Activated T-cell treated with anti-CD3 and anti-CD28 coated beads for 48 hours (primary cell): ENCODE results near the gene EXOC6B.

Source experiments
- DNase-seq: peaks from one replicate; pipeline ENCODE4 v3.0.0-alpha.2; 2020; ENCODE audit warnings: low read depth

The EXOC6B gene

DNA sequence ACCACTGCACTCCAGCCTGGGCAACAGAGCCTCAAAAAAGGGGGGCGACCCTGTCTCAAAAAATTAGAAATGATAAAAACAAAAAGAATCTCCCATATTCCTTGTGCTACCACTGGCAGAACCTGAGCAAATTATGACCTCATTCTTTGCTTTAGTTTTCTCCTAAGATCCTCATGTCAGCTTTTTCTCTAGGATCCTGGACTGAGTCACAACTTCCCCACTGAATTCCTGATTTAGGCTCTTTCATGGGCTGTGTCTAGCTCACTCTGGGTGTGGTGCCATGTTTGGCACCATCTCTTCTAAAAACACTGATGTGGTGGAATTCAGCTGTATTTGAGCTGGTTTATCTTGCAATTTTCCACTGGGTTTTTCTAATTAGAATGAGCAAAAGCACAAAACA, 37.1 kb downstream of the EXOC6B start:
- DNase-seq: no peak

DNA sequence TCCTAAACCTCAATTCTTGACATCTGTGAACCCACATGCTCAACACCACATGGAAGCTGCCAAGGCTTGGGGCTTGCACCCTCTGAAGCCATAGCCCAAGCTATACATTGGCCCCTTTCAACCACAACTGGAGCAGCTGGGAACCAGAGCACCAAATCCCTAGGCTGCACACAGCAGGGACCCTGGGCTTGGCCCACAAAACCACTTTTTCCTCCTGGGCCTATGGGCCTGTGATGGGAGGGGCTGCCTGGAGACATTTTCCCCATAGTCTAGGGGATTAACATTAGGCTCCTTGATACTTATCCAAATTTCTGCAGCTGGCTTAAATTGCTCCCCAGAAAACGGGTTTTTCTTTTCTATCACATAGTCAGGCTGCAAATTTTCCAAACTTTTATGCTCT, 40.3 kb downstream of the EXOC6B start:
- DNase-seq: no peak

DNA sequence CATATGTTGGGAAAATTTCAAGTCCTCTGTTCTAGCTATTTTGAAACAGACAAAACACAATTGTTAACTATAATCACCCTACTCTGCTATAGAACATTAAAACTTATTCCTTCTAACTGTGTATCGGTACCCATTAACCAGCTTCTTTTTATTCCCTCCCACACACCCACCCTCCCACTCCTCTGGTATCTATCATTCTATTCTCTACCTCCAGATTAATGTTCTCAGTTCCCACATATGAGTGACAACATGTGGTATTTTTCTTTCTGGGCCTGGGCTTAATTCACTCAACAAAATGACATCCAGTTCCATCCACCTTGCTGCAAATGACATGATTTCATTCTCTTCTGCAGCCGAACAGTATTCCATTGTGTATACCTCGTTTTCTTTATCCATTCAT, 43.3 kb downstream of the EXOC6B start:
- no peak for DNase-seq

DNA sequence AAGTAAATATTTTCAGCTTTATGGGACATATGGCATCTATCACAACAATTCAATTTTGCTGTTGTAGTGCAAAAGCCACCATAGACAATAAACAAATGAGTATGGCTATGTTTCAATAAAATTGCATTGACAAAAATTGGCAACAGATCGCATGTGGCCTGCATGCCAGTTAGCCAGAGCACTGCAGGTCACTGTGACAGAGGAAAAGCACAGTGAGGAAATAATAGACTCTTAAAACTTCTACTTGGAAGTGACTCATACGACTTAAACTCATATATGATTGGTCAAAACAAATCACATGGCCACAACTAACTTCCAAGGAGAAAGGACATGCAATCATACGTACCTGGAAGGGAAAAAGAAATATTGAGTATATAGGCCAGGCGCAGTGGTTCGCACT, 44.4 kb downstream of the EXOC6B start:
- DNase-seq: no peak

DNA sequence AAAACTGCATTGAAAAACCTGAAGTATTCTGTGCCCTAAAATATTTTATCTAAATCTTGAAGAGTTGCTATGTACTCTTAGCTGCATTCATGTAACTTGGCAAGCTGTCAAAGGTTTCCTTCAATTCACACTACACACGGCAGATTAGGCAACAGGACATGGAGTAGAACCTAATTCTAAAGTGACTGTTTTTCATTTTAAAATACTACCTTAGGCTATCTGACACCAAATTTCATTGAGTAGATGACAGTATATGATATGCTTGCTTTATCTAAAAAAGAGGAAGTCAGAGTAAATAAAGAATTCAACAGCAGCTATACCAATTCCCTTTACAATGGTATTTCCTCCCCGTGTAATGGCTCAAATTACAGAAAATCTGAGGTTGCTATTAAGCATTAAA, 45.4 kb downstream of the EXOC6B start:
- no peak for DNase-seq

DNA sequence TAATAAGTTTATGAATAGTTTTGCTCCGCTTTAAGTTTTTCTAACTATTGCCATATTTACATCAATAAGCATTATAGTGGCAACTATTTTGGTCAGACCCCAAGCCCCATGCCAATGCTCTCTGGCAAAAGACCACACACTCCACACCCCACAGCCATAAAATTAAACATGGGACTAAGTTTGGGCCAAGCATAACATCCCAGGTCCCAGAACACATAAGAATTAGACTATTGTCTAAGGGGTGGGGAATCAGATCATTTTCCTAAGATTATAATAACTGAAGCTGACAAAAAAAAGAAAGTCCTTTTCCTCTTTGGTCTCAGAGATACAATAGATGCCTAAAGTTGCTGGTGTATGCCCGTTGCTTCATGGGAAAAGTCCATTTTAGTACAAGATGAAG, 46.3 kb downstream of the EXOC6B start:
- DNase-seq: no peak

DNA sequence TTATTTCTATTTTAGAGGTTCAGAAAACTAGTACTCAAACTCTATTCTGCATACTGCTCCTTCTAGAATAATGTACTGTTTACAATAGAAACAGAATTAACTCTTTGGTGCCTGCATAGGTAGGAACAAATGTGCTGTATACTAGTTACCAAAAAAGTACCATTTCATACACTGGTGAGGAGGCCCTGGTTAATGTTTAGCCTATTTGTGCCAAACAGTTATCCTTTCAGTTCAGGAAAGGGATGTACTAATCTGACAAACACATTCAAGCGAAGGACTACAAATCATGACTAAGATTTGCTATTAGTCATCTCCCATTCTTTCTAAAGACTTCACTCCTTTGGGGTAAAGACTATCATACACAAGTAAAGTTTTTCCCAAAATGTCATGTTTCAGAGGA, 47.4 kb downstream of the EXOC6B start:
- DNase-seq: no peak

DNA sequence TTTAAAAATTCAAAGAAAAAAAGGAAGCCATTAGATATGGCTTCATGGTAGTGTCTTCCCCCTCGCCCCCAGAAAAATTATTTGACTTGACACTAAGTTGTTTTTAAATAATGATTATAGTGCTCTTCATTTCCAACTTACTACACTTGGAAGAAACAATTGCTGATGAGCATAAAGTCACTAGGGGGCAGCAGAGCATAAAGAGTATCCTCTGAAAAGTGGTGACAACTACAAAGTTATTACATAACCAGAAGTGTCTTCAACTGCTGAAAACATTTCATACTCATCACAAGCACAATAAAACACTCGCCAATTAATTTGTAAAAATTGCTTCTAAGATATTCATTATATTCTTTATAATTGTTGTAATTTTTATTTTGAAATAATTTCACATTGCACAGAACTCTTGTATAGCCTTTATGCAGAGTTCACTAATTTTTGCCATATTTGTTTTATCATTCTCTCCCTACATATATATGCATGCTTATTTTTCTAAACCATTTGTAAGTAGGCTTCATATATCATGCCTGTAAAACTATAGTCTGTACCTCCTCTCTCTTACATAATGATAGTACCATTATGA, 54.9 kb downstream of the EXOC6B start:
- DNase-seq: peak; percentile 11

DNA sequence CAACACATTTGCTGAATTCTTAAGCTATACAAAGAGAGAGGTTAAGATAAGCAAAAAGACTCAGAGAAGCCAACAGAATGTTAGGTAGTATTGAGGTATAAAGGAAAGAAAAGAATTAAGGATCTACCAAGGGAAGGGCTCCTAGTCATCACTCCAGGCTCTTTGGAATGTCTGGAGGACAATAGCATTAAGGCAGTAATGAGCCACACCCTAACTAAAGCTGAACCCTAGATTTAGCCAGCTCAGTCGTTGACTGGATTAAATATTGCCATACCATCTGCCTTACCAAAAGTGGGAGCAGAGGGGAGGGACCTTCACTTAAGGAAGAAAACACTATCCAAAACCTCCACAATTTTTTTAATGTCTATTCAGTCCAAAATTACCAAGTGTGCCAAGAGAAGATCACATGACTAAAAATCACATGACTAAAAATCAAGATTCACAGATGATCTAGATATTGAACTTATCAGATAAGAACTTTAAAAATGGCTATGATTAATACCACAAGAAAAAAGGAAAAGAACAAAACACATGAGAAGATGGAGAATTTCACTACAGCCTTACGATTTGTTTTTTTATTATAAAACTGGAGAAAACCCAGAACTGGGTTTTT, 59.7 kb downstream of the EXOC6B start:
- DNase-seq: no peak

DNA sequence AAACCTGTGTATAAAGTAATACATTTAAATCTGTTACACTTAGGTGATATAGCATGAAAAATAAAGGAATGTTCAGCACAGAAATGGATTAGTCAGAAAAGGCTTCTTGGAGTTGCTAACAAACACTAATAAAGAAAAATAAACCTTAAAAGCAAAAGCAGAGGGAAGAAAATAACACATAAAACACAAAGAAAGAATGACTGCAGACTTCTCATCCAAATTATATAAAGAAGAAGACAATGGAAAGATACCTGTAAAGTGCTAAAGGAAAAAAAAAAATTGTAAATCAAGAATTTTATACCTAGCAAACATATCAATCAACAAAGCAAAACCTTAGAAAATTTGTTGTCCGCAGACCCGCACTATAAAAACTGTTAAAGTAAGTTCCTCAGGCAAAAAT, 63.6 kb downstream of the EXOC6B start:
- no peak for DNase-seq

DNA sequence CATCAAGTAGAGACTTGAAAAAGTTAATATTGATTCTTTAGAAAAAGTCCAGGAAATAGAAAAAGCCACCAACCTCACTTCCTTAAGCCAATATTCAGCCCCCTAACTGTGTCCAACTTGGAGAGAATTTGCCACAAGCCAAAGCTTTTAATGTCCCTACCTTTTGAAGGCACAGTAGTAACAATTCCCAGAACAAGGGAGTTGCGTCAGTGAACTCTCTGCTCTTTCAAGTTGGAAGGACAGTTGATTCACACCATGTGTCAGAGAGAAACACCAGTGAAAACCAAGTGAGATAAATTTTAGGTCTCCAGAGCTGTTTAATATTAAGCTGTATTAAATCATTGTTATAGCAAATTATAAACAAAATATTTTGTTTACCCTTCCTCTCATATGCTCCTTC, 66.1 kb downstream of the EXOC6B start:
- DNase-seq: no peak

DNA sequence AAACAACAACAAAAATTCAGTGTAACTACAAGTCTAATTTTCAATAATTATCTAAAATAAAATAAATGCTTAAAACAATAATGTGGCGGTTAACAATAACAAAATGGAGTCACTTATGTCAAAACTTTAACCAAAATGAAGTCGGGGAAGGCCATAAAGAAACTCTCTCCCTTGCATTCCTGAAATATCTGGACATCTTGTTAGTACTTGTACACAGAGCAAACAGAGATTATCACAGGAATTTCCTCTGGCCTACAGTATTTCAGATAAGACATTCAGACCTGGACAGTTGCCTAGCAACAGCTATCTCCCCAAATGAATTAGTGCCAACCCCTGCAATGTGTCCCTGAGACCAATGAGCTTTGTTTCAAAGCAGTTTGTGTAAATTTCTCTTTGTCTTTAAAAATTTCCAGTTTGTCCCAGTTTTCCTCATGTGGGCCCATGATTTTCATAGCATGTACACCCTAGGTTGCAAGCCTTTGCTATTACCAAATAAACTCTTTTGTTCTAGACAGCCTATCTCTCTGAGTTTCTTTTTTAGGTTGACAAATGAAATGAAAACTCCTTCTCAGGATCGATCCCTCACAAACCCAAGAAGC, 68.6 kb downstream of the EXOC6B start:
- no peak for DNase-seq

DNA sequence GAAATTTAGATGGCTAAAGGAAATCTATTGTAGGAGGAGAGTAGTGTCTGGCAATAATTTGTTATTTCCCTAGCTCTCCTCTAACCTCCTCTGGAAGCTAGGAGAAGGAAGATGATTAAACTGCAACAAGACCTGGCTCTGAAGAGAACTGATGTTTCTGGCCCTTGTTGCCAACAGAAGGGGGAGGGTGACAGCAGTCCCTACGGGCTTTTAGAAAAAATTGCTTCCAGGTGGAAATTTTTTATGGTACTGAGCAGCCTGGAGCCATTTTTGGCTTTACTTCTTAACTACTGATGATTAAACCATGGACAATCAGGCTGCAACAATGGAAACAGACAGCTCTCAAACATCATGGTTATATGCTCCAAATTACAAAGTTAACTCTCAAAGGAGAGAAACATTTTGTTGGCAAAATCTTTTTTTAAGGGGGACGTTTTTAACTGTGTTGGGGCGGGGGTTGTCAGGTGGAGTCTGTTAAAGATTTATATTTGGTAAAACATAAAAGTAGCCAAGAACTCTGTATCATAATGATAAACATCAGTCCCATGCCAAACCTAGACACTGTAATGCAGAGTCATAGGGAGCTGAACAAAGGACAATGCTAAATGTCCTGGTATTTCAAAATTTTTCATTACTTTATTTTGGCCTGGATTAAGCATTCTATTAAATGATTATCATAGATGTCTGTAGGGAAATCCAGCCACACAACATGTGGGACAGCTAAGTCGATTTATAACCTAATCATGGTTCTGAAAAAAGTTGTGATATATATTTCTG, 70.0 kb downstream of the EXOC6B start:
- DNase-seq: no peak

DNA sequence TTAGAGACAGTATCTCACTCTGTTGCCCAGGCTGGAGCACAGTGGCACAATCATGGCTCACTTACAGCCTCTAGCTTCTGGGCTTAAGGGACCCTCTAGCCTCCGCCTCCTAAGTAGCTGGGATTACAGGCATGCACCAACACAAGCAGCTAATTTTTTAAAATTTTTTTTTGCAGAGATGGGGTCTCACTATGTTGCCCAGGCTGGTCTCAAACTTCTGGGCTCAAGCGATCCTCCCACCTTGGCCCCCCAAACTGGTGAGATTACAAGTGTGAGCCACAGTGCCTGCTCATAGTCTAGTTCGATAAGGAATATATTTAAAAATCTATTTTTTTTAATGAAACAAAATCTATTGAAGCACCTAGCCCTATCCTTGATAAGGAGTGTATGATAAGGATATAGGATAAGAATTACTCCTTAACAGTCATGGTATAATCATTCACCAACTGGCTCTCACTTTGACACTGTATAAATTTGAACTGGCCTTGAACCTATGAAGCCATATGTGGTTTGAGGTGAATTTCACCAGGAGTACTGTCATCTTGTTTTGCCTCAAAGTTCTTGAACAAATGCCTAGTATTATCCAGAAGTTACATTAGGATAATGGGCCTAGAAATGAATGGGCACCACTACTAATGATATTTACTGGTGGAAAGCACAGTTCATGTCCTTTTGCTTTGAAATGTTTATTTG, 71.1 kb downstream of the EXOC6B start:
- DNase-seq: no peak

DNA sequence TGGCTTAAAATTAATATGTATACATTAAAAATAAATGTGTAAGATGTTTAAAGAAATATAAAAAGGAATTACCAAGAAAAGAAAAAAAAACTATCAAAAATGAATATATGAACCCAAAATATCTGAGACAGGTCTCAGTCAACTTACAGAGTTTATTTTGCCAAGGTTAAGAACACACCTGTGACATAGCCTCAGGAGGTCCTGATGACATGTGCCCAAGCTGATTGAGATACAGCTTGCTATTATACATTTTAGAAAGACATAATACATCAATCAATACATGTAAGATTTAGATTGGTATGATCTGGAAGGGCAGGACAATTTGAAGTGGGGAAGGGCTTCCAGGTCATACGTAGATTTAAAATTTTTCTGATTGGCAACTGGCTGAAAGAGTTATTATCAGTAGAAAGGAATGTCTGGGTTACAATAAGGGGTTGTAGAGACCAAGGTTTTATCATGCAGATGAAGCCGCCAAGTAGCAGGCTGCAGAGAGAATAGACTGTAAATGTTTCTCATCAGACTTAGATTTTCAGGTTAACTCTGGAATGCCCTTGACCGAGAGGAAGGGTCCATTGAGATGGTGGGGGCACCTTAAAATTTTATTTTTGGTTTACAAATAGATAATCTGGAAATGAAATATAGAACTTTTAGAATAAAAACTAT, 74.7 kb downstream of the EXOC6B start:
- no peak for DNase-seq

DNA sequence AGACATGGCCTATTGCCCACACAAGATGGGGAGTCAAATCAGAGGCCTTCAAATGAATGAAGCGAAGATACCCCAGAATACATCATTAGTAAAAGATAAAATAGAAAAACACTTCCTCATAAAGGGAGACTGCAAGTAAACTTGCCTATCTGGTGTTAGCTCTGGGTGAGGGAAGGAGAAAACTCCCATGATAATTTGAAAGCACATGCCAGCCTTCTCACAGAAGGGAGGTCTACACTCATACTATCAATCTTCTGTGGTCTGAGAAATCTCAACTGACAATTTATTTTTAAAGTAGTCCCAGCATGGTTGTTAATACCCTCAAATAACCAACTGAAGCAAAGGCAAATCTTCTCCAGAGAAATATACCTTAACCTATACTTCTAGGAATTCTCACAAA, 75.4 kb downstream of the EXOC6B start:
- DNase-seq: no peak

DNA sequence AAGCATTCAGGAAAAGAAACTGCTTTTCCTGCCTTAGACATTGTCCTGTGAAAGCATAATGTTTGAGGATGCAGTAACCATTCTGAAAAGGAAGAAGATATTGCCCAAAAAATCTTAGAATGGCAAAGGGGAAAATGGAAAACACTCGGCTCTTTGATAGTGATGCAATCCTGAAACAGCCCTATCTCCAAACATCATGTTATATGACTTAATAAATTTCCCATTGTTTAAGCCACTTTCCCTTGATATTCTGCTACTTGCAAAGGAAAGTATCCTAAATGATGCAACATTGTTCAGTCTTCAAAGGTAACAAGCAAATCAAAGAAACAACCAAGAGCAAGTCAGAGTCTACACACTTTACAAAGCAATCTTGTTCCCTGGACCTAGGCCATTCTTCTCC, 78.5 kb downstream of the EXOC6B start:
- DNase-seq: no peak

DNA sequence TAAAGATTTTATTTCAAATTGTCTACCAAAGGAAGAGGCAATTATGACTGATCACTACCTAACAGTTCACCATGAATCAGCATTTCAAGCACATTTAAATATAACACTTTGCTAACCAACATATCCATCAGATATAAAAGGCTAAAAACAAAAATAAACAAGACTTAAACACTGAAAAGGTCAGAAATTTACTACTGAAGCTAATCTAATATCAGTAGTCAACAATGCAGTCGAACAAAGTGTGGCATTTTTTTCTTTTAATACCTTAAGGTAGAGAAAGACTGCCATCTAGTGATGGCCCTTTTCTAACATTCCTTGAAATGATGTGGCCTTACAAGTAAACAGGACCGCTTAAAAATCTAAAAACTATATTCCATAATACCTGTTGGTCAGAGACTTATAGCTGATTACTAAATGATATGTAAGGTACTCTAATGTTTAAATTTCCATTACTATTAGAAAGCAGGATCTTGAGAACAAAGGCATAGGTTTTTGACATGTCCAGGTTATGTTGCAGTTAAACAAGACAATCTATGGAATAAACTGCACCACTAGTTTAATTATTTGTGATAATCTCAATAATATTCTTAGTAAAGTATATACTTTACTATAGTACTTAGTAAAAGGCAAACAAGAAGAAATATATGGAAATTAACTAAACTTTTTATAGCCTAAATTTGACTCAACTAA, 80.0 kb downstream of the EXOC6B start:
- DNase-seq: no peak

DNA sequence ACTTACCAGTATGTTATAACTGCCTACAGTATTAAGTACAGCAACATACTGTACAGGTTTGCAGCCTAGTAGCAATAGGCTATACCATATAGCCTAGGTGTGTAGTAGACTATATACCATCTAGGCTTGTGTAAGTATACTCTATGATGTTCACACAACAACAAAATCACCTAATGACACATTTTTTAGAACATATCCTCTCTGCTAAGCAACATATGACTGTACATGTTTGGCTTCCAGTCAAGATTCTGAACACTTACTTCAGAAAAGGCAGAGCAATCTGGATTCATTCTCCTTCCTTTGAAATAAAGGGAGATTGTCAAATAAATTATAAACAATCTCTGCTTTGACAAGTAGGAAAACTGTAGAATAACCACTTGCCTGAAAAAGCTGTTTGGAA, 81.8 kb downstream of the EXOC6B start:
- no peak for DNase-seq

DNA sequence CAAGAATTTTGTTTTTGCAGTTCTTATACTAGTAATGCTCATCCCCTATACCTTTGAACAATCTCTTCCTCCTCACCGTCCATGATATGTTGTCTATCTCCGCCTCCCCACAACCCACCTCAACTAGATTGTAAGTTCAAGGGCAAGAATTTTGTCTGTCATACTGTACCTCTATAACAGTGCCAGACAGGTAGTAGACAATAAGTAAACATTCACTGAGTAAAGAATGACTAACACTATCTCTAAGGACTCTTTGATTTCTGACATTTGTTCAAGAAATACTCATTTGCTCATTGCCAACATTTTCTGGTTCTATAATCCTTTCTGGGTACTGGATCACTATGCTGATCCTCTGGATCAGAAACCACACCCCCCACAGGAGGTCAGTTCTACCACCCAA, 82.4 kb downstream of the EXOC6B start:
- DNase-seq: no peak

DNA sequence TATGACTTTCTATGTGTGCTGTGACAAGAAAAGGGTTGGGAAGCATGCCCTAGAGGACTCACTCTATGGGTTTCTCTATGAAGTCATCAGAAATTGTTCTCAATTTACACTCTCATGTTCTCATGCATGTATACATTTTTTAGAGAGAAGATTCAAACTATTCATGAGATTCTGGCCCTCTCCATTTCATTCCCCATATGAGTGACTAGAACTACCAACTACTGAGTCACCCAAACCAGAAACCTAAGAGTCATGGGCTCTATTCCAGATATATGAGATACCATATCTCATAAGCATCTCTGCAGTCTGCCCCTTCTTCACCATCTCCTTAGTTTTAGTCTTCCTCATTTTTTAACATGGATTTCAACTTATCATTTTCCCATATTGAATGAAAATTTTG, 87.7 kb downstream of the EXOC6B start:
- DNase-seq: no peak

DNA sequence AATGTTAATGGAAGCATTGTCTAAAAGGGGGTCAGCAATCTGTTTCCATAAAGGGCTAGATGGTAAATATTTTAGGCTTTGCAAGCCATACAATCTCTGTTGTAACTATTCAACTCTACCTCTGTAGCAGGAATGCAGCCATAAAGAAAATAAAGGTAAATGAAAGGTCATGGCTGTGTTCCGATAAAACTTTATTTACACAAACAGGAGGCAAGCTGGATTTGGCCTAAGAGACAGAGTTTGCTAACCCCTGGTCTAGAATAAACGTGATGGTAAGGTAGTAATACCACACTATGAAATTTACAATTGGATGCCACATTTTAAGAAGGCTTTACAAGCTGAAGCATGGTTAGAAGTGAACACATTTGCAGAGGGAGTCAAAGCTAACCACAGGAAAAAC, 91.4 kb downstream of the EXOC6B start:
- DNase-seq: no peak
